ENCODE data around the gene NDUFC1.

The NDUFC1 gene

DNA sequence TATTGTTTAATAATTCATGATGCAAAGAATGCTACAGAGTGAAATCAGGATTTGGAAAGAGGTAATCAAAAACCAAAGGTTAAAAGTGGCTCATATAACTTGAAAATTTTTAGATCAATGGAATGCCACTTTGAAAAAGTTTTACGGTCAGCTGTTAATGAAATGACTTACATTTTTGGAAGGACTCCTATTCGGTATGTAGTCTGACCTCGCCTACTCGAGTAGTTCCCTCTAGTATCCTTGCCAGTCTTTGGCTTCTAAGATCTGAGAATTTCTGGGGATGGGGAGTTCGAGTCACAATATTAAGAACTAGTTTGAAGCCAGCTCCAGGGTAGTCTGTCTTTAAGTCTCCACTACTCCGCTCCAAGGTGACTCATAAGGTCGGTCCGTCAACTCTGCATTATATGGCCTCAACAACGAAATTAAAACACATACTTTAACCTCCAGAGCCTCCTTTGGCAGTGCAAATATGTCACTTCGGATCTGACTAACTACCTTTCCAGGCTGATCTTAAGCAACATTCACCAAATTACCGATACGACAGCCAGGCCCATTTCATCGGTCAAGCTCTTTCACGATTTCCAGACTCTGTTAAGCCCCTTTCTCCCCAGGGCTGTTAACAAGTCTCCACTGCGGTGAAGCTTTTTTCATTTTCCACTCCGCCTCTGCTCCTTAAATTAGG lies 1.7 kb downstream of the NDUFC1 start:
- in situ Hi-C loops (cut with MboI; ENCODE audit: low pct_unique_long_range_greater_than_20kb, low sequenced_read_pairs): no loop called here
- no peak for DNase-seq

DNA sequence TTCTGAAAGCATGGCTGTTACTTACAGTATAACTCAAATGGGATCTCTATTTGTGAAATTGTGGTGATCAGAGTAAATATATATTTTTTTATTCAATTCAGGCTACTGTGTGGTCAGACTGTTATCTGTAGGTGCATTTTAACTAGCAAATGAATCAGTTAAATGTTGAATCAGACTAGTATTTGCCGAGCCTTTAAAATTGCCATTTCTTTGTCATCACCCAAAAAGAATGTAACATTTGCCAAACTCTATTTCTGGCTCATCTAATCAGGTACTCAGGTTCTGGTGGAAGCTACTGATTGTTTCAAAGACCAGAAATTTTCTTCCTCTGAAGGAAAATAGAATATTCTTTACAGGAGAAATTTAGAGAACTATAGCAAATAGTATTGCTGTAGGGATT lies 2.7 kb downstream of the NDUFC1 start:
- no peak for DNase-seq
- in situ Hi-C loops (cut with MboI; ENCODE audit: low pct_unique_long_range_greater_than_20kb, low sequenced_read_pairs): no loop called here

DNA sequence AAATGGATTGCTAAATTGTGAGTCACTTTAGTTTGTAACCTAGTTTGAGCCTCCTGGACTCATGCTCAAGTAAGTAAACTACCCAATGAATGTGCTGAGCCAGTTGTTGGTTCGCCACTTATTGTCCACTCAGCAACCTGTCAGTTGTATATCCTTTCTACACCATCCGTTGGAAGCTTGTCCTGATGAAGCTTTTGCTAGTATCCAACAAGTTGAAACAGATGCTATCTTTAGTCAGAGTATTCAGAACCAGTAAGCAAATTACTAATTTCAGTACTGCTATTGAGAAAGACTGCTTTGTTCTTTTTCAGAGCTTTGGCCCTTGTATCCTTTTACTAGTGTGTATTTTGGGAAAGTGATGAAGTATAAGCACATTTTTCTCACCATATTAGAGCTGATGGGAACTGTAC lies 5.3 kb downstream of the NDUFC1 start:
- in situ Hi-C loops (cut with MboI; ENCODE audit: low pct_unique_long_range_greater_than_20kb, low sequenced_read_pairs): no loop called here
- DNase-seq: no peak

DNA sequence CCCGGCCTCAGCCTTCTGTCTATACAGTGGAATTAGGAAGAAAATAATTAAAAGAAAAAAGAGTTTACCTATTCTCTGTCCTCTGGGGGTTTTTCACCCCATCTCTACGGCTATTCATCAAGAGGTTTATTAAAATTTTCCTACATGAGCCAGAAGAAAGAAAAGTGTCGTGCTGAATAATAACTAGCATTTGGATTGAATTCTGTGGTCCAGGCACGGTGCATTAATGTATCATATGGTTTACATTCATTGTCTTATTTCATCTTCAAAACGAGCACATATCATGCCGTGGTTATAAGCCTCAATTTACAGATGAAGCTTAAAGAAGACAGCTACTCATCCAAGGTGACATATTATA lies 6.4 kb downstream of the NDUFC1 start:
- in situ Hi-C loops (cut with MboI; ENCODE audit: low pct_unique_long_range_greater_than_20kb, low sequenced_read_pairs): no loop called here
- DNase-seq: no peak

DNA sequence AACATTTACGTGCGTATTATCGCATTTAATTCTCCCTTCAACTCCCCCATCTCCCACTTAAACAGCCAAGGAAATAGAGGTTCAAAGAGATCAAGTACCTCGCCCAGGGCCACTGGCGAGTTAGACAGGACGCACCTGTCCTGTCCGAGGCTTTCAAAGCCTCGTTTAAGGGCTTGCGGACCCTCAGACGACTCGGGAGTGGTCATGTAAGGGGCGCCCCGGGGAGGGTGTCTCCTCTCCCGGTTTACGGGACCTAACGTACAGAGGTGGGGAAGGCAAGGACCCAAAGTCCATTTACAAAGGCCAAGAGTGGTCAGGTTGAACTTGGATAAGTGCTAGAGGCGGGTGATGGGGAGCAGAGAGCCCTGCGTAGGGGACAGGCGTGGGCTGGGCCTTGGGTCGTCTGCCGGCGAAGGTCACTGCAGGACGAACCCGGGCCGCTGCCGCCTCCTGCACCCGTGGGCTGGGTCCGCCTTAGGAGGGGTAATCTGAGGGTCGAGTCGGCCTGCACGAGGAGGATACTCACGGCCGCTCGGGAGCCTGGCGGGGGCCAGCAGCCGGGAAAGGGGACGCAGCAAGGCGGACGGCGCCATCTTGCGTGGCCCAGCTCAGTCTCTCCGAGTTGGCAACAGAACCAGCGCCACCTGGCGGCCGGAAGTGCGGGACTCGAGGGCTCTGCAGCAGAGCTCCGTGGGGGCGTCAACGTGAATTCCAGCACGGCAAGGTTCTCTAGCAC lies 6.9 kb downstream of the NDUFC1 start:
- DNase-seq: peak; percentile 96
- in situ Hi-C loops (cut with MboI; ENCODE audit: low pct_unique_long_range_greater_than_20kb, low sequenced_read_pairs): no loop called here

DNA sequence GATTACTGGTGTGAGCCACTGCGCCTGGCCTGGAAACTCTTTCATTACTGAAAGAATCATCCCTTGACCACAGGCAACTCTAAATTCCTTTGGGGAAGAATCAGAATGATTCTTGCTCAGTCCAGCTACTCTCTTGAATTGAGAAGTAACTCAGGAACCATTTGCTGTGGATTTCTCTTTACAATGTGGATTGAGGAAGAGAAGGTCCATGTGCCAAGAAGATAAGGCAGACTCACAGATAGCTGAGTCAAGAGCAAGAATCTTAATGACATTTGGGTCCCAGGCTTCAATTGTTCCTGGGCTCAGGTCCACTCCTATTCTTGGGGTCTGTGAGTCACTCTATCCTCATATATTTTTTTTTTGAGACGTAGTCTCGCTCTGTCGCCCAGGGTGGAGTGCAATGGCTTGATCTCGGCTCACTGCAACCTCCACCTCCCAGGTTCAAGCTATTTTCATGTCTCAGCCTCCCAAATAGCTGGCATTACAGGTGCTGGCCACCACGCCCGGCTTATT lies 16.0 kb downstream of the NDUFC1 start:
- in situ Hi-C loops (cut with MboI; ENCODE audit: low pct_unique_long_range_greater_than_20kb, low sequenced_read_pairs): no loop called here
- no peak for DNase-seq

DNA sequence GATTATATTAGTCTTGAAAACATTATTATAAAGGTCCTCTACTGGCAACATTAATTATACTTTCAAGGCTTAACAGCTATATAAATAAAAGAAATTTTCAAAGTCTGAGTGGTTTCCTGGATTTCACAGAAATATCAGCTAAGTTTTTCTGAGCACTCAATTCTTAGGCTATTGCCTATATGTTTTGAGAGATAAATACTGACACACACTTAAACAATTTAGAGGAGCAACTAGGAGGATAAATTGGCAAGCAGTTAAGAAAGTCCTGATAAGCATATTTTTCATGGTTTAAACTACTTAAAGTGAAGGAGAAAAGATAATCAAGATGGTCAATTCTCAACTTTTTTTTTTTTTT lies 19.6 kb downstream of the NDUFC1 start:
- in situ Hi-C loops (cut with MboI; ENCODE audit: low pct_unique_long_range_greater_than_20kb, low sequenced_read_pairs): no loop called here

DNA sequence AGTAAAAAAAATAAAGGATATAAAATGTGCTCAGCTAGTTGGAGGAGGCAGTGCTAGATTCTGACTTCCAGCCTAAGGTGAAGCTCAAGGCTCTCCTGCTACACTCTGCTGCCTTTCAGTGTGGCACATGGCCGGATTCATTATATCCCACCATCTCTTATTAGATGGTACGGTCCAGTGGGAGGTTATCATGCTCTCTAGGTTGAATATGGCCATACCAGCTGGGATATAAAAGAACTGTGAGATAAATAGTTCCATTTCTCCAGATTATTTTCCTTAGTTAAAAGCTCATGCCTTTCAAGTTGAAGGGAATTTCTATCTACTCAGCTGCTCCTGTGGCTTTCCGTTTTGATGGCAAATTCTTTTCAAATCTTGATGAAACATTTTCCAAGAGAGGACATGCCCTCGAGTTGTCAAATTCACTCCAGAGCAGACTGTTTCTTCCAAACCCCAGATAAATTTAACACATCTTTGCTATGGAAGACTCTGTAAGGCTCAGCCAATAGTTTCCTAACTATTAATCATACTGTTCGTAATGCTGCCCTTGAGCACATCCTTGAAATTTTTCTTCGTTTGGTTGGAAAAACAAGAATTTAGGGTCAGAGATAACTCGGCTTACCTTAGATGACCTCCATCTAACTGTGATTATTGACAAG lies 20.1 kb downstream of the NDUFC1 start:
- DNase-seq: no peak

More for the DNA sequence above, 19.6 kb downstream of the NDUFC1 start:
- no peak for DNase-seq

DNA sequence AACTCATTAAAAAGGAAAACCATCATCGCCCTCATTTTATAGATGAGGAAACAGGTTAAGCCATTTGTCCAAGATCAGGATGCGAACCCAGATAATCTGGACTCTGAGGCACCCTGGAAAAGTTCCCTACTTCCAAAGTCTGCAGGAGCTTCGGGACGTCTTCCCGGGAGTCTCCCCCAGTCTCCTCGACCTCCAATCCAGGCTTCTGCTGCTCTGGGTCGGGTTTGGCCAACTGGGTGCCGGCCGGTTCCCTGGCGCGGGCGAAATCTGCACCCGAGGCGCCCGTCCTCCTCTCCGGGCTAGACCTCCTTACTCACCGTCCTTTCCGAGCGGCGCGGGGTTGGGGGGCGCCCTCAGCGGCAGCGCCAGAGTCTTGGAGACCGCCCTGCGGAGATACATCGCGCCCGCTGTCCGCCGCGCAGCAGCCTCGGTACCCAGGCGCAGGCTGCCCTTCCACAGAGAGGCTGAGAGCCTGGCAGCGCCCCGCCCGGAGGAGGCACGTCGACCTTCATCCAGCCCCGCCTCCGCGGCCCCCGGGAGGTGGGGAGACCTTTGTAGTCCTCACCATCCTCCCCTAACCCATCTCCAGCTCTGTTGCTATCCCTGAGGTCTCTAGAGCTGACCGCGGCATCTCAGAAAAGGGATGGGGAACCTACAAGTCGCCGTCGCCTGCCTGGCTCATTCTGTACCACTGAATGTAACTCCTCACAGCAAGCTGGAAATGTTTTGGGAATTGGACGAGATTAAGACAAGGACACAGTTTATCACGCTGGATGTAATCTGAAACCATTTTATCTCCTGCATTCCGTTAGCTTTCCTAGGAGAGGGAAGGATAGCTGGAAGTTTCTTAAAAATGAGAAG lies 22.3 kb downstream of the NDUFC1 start, which contains the start of gene MGARP:
Gene MGARP (minus strand): TSS at position 466 of the 861 bp plus-strand sequence. CDS start 67 bp downstream, at position 399.
- no peak for DNase-seq
- in situ Hi-C loops (cut with MboI; ENCODE audit: low pct_unique_long_range_greater_than_20kb, low sequenced_read_pairs): no loop called here

More for the DNA sequence above, 20.1 kb downstream of the NDUFC1 start:
- in situ Hi-C loops (cut with MboI; ENCODE audit: low pct_unique_long_range_greater_than_20kb, low sequenced_read_pairs): no loop called here

DNA sequence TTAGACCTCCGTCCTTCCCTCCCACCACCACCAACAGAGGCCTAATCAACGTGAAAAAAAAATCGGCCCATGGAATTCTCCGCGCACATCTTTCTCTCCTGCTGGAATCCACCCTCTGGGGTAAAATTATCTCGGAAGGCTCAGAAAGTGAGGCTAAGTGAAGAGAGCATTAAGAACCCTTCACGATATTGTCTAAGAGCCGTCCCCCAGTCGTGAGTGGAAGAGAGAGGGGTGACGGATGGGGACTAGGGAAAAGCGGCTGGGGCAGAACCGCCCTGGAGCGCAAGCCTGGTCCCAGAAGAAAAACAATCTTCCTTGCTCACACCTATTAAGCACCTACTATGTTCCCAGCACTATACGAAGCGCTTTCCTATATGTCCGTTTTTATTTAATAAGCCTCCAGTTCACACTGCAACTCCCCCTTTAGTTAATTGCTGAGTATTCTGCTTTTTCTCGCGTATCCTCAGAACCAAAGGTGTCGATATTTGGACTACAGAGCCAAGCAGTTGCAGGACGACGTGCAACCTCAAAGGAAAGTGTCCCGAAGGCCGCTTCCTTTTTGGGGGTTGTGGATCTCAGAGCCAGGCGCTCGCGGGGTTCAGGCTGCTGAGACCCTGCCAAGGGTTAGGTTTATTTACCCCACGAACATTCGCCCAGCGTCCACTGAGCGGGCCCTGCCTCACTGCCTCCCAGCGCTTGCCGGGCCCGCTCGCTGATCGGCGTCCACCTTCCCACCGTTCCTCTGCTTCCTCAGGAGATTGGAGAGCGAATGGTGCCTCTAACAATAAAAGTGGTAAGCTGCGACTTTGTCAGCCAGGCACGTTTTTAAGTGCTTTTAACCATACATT lies 23.1 kb downstream of the NDUFC1 start:
- in situ Hi-C loops (cut with MboI; ENCODE audit: low pct_unique_long_range_greater_than_20kb, low sequenced_read_pairs): no loop called here
- no peak for DNase-seq

DNA sequence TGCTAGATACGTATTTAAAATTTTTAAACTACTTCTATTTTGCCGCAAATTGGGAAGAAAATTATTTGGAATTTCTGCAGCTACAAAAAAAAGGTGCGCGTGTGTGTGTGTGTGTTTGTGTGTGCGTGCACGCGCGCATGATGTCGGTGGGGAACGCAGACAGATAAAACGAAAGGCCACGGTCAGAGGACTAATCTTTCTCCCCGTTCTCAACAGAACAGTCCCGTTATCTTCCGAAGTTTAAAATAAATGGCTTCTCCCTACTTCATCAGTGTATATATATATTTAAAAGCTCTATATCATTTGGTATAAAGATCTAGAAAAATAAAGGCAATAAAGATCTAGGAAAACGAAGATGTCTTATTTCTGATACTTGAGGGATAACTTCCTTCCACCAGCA lies 23.8 kb downstream of the NDUFC1 start:
- DNase-seq: no peak
- in situ Hi-C loops (cut with MboI; ENCODE audit: low pct_unique_long_range_greater_than_20kb, low sequenced_read_pairs): no loop called here

DNA sequence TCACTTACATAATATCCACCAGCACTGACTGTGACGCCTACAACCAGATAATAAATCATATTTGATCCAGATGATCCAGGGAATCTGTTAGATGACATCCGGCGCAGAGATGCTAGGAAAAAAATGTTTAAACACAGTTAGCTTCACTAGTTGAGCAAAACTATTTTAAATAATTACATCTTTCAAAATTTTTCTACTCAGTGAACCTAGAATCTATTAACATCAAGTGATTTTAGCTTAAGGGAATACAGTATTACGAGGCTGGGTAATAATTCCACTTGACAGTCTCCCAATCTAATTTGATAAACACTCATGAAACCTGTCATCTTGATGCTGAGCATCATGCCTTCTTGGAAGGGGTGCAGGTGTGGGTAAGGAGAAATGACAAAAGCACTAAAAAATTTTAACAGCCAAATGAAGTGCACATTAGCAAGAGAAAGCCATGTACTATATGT lies 27.0 kb downstream of the NDUFC1 start:
- in situ Hi-C loops (cut with MboI; ENCODE audit: low pct_unique_long_range_greater_than_20kb, low sequenced_read_pairs): no loop called here
- DNase-seq: no peak

DNA sequence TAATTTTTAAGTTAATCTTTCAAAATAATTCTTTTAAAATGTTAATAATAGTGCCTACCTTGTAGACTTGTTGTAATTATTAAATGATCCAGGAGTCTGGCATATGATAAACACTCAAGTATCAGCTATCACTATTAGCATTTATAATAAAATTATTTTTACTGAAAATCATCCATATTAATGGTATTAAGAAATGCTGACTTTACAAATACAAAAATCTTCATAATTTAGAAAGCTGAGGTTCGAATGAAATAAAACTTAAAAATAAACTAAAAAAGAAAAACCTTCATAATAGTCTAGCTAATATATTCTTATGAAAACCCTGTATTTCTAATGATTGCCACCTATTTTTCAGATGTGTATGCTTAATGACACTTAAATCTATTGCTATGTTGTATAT lies 27.5 kb downstream of the NDUFC1 start:
- in situ Hi-C loops (cut with MboI; ENCODE audit: low pct_unique_long_range_greater_than_20kb, low sequenced_read_pairs): no loop called here
- DNase-seq: no peak

DNA sequence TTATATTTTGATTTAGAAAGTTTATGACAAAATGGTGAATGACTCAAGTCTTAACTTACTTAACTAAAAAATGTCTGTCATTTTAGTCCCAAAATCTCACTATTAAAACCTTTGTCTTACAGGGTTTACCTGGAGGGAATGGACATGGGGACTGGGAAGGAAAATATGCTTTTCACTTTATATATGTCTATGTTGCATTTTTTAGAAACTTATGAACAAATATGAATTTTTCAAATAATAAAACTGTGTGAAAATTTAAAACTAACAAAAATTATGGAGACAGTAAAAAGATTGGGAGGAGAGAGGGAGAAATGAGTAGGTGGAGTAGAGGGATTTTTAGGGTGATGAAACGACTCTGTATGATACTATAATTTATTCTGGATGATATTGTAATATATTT lies 28.4 kb downstream of the NDUFC1 start:
- DNase-seq: no peak
- in situ Hi-C loops (cut with MboI; ENCODE audit: low pct_unique_long_range_greater_than_20kb, low sequenced_read_pairs): no loop called here

DNA sequence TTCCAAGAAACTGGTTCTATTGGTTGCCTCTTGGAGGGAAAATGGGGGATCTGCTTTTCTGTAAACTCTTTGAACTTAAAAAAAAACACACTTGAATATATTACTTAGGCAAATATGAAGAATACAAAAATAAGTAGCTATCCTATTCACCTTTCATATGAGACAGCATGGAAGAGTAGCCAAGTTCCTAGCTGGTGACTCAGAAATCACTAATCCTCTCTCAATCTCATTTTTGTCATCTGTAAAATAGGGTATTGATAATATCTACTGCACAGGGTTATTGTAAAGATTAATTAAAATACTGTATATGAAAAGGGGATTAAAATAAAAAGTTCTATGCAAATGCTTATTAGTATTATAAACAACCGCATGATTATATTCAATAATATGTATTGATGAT lies 35.0 kb downstream of the NDUFC1 start:
- in situ Hi-C loops (cut with MboI; ENCODE audit: low pct_unique_long_range_greater_than_20kb, low sequenced_read_pairs): no loop called here
- no peak for DNase-seq

DNA sequence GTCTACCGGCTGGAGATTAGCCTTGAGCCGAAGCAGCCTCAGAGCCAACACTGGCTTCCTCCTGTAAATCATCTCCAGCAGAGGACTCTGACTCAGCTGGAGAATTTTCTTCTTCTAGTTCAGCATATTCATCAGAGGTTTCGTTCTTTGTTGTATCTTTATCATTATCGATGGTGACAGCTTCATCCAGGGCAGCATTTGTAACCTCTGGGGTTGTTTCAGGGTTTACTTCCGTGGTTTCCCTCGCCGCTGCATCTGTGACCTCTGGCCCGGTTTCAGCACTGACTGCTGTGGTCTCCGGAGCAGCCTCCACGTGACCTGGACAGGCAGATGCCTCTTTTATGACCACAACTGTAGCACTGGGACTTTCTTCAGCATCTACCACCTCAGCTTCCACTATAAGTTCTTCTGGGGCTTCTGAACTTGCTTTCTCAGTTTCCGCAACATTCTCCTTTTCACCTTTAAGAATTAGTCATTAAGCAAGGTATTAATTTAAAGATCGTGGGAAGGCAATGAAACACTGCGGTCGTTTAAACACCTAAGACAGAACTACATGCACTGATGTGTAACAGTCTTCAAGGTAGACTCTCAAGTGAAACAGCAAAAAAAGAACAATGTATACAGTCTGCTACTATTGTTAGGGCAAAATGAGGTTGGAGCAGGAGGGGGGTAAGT lies 35.6 kb downstream of the NDUFC1 start:
- DNase-seq: peak; percentile 81
- in situ Hi-C loops (cut with MboI; ENCODE audit: low pct_unique_long_range_greater_than_20kb, low sequenced_read_pairs): no loop called here

DNA sequence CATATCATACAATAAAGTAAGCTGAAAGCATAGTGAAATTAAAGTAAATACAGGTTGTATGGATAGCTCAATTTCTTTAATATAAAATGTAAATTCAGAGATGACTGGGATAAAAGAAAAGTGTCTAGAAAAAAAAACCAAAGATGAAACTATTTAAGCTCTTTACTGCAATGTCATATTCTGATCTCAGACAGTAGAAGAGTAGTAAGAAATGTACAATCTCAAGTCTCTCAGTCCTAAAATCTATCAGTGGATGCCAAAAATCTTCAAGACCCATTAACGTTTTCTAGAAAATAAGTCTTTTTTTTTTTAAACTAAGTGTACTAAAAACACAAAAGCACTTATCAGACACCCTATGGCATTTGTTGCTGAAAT lies 36.1 kb downstream of the NDUFC1 start:
- no peak for DNase-seq
- in situ Hi-C loops (cut with MboI; ENCODE audit: low pct_unique_long_range_greater_than_20kb, low sequenced_read_pairs): no loop called here

DNA sequence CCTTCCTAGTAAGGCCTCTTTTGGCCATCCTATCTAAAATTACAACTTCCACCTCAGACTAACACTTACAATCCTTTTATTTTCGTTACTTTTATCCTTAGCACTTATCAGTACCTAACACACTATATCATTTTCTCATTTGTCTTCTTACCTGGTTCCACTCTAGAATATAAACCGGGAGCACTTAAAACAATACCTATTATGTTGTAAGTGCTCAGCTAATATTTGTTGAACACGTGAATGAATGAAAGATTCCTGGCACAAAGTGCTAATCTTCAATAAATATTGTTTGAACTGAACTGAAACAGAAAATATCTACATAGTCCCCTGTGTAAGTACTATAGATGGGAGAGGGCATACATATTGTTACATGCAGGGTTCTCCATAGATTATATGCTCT lies 36.6 kb downstream of the NDUFC1 start:
- no peak for DNase-seq
- in situ Hi-C loops (cut with MboI; ENCODE audit: low pct_unique_long_range_greater_than_20kb, low sequenced_read_pairs): no loop called here
